Measurements from ENCODE around the gene ADAMTS4.

Gene ADAMTS4

DNA sequence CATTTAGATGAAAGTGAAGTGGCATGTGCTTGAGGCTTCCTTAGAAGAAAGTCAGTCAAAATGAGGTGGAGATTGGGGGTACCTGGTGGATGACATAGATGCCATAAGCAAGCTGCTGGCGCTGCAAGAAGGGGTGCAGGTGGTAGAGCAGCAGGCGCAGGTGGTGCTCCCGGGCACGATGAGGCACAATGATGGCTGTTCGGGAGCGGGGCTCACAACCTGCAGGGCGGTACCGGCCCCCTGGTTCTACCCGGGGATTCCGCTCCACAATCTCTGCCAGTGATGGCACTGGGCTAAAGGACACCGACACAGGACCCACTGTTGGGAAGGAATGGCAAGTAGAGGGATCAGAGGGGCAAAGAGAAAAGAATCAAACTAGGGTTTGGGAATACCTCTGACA, 23.9 kb downstream of the ADAMTS4 start:
- no peak for DNase-seq (ENCODE audit: low read depth in 2 of 2)

DNA sequence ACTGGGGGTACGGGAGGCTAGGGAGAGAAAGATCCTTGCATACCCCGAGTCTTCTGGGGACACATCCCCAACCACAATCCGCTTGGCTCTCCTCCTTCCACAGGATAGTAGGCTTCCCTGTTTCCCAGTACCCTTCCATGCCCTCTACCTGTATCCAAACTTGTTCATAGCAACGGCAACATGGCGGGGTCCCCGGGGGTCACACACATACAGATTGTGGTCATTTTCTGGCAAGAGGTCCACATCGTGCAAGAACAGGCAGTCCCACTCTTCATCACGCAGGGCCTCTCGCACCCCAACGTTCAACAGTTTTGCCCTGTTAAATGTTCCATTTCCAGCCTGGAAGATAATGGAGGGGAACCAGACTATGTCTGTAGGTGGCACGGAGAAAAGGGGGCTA, 25.1 kb downstream of the ADAMTS4 start:
- DNase-seq (ENCODE audit: low read depth in 2 of 2) = no peak

DNA sequence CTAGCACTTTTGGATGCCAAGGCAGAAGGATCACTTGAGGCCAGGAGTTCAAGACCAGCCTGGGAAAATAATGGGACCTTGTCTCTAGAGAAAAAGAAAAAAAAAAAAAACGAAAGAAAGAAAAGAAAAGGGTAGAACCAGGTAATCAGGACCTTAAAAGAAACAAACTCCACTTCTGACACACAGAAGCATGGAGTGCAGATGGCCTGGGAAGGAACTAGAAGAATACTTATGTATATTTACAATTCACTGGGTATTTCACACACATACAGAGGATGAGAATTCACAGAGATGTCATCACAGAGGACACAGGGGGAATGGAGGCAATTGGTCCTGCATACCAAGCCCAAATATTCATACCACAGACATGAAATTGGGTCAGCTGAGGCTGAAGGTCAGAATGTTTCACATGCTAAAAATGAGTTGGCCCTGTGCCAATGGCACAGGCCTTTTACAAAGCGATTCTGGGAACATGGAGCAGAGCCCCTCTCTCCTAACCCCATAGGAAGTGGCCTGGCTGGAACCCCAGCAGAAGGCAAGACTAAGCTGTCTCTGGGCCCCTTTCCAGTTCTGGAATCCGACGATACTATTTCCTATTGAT, 26.0 kb downstream of the ADAMTS4 start:
- no peak for DNase-seq (ENCODE audit: low read depth in 2 of 2)

DNA sequence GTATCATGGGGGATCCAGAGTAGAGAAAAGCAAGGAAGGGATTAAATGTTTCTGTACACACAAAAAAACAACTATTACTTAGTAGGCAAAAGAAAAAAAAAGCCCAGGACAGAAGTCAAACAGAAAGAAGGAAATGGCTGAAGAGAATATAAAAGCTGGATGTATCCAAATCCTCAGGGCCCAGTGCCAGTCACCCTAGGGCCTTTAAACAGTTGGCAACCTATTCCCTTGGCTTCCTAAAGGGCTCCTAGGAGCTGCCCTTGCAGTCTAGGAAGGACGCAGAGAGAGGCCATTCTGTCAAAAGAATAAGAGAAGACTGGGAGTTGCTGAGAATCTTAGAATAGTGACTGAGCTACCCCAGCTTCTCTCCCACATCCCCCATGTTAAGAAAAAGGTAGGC, 26.5 kb downstream of the ADAMTS4 start:
- DNase-seq (ENCODE audit: low read depth in 2 of 2) = no peak

DNA sequence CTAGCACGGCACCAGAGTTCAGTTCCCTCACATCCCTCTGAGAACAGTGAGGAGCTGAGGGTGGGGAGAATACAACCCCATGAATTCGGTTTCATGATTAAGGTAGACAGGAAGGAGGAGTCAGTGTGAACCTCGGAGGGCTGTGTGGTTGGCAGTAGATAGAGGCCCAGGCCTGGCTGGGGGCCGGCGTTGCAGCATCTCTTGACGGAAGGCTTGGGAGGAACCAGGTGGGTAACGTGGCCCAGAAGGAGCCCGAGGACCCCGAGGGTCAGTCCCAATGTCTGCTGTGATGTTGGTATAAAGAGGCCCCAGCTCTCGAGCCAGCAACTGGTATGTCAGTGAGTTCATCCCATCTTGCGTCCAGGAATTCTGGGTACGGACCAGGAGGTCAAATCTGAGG, 27.2 kb downstream of the ADAMTS4 start:
- DNase-seq (ENCODE audit: low read depth in 2 of 2) = no peak

DNA sequence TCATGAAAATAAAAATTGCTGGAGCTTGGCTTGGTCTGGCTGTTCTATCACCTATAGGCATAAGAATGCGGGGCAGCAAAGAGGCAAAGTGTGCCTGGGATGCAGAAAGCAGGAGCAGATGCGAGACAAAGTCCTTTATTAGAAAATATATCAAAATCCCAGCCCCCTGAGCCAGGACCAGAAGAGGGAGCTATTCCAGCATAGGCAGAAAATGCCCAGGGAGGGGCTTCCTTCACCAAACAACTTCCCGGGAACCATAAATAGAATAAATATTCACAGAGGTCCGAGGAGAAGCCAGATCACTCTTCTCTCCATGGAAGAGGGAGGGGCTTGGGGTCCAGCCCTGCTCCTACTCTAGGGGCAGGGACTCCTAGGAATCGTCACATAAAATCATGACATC, 27.7 kb downstream of the ADAMTS4 start:
- DNase-seq (ENCODE audit: low read depth in 2 of 2) = no peak

DNA sequence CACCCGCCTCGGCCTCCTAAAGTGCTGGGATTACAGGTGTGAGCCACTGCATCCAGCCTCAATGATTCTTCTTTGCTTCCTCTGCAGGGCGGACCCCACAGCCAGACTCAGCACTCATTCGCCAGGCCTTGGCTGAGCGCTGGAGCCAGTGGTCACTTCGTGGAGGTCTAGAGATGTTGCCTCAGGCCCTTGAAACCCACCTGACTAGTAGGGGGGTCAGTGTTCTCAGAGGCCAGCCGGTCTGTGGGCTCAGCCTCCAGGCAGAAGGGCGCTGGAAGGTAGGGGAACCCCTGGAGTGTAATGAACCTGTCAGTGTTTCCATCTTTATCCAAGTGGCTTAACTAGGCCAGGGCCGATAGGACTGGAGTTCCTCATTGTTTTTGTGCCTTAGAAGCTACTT, 29.9 kb downstream of the ADAMTS4 start:
- DNase-seq (ENCODE audit: low read depth in 2 of 2) = no peak

DNA sequence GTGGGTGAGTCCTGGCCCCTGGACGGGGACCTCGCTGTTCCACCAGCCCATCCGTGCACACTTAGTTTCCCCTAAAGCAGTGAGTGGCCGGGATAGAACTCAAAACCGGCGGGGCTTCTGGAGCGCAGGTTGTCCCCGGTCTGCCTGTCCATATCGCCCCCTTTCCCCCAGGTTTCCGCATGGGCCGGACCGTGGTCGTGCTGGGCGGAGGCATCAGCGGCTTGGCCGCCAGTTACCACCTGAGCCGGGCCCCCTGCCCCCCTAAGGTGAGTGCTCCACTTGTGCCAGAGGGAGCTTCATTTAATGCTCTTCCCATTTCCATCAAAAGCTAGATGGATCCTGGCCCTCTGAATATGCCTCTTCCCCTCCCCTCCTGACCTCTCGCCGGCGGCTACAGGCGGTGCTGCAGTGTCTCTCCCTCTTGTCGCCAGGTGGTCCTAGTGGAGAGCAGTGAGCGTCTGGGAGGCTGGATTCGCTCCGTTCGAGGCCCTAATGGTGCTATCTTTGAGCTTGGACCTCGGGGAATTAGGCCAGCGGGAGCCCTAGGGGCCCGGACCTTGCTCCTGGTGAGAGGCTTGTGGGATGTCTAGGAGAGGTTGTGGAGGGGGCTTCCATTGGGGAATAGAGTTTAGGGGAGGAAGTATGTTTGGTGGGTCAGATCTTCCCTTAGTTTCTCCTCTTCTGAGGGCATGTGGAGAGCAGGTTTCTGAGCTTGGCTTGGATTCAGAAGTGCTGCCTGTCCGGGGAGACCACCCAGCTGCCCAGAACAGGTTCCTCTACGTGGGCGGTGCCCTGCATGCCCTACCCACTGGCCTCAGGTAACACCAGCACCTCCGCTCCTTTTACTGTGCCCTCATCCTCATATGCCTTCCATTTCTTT, 31.9 kb downstream of the ADAMTS4 start:
- DNase-seq (ENCODE audit: low read depth in 2 of 2) = no peak

DNA sequence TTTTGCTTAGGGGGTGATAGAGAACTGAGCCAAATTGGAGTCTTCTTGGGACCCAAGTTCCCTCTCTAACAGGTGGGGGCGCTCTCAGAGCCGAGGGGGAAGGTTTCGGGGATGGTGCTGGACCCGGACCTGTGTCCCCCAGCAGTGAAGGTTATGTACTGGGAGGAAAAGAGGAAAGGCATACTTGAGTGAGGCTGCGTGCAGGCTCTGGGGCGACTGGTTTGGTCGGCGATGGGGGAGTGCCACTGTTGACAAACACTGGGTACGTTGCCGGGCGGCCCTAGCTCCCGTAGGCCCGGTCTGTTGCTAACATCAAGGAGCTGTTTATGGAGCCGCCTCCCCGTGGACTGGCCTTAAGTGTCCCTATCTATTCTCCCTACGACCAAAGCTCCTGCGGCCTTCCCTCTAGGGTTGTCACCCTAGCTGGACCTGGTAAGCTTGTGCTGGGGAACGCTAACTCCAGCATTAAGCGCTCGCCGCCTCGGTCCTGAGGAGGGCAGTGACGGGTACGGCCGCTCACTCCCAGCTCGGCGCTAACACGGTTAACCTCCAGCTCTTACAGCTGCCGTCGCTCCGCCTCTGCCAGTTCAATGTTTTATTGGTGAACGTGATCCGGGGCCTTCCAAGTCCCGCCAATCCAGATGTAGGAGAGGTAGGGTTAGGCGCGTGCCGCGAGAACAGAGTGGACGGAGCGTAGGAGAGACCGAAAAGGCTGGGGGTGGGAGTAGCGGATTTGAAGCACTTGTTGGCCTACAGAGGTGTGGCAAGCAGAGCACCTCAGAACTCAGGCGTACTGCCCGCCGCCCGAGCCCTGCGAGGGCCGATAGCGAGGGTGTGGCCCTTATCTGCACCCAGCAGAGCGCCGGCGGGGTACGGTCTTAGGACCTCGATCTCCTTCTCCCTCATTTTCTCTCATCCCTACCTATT, 32.8 kb downstream of the ADAMTS4 start, which contains the start of gene PPOX:
Gene PPOX (plus strand): TSS at position 685 of the 927 bp plus-strand sequence. CDS start 422 bp downstream, outside the sequence.
- DNase-seq (ENCODE audit: low read depth in 2 of 2) = peak; percentile 89 to 91

DNA sequence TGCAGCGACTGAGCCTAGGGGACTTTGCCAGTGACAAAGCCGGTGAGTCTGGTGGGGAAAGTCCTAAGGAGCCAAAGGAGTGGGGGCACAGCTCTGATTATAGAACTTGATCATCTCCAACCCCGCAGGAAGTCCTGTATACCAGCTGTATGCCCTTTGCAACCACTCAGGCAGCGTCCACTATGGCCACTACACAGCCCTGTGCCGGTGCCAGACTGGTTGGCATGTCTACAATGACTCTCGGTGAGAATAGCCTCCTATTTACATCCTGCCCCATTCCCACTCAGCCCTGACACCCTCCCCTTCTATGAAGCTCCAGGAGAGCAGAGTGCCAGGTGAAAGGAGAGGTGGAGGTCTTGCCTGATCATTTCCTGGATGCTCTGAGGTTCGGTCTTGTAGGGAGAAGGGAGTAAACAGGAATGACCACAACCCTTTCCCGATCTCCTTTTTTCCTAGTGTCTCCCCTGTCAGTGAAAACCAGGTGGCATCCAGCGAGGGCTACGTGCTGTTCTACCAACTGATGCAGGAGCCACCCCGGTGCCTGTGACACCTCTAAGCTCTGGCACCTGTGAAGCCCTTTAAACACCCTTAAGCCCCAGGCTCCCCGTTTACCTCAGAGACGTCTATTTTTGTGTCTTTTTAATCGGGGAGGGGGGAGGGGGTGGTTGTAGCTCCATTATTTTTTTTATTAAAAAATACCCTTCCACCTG, 33.8 kb downstream of the ADAMTS4 start:
- no peak for DNase-seq (ENCODE audit: low read depth in 2 of 2)

DNA sequence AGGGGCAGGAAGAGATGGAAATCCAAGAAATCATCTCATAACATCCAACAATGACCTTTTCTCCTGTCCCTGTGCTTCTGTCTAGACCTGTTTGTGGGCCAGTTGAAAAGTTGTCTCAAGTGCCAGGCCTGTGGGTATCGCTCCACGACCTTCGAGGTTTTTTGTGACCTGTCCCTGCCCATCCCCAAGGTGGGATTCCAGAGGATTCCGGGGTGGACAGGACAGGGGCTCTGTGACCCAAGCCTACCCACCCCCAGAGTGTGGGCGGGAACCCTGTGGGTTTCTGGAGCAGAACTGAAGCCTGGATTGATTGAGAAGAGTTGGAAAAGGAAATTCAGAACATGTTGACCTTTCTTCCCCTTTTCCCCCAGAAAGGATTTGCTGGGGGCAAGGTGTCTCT, 35.1 kb downstream of the ADAMTS4 start:
- no peak for DNase-seq (ENCODE audit: low read depth in 2 of 2)

DNA sequence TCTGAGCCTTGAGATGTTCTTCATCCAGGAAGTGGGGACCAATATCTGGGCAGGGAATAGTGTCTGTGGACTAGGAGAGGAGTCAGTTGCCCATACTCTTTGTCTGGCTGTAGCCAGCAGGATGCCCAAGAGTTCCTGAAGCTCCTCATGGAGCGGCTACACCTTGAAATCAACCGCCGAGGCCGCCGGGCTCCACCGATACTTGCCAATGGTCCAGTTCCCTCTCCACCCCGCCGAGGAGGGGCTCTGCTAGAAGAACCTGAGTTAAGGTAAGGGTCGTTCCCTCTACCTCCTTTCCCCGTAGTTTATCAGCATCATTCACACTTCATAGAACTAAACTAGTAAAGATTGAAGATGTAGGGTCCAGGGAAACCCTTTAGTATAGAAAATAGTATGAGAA, 36.0 kb downstream of the ADAMTS4 start:
- no peak for DNase-seq (ENCODE audit: low read depth in 2 of 2)

DNA sequence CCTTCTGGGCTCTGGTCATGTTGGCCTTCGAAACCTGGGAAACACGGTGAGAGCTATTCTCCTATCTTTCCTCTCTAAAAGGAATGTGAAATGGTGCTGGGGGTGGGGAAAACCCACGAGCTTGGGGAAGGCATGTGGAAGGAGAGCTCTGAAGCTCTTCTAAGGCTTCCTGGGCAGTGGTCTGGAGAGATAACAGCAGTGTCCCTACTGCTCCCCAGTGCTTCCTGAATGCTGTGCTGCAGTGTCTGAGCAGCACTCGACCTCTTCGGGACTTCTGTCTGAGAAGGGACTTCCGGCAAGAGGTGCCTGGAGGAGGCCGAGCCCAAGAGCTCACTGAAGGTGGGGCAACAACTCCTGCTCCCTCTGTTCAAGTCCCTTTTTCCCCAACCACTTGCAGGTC, 36.8 kb downstream of the ADAMTS4 start:
- DNase-seq (ENCODE audit: low read depth in 2 of 2) = no peak

DNA sequence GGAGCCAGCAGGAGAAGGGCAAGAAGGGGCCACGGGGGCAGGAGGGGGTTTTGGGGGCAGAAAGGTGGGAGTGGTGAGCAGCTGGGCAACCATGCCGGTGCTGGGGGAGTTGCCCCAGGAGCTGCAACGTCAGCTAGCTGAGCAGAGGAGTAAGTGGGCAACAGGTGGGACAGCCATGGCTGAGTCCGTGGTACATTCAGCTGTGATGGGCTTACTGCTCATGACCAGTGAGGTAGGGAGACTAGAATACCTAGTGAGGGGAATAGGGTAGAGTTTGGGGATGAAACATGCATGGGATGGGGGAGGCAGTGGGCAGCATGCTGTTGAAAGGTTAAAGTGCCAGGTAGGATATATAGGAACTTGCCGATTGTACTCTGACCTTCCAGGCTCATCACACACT, 37.2 kb downstream of the ADAMTS4 start:
- DNase-seq (ENCODE audit: low read depth in 2 of 2) = no peak

DNA sequence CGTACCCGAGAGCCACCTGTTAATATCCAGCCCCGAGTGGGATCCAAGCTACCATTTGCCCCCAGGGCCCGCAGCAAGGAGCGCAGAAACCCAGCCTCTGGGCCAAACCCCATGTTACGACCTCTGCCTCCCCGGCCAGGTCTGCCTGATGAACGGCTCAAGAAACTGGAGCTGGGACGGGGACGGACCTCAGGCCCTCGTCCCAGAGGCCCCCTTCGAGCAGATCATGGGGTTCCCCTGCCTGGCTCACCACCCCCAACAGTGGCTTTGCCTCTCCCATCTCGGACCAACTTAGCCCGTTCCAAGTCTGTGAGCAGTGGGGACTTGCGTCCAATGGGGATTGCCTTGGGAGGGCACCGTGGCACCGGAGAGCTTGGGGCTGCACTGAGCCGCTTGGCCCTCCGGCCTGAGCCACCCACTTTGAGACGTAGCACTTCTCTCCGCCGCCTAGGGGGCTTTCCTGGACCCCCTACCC, 38.1 kb downstream of the ADAMTS4 start:
- no peak for DNase-seq (ENCODE audit: low read depth in 2 of 2)

DNA sequence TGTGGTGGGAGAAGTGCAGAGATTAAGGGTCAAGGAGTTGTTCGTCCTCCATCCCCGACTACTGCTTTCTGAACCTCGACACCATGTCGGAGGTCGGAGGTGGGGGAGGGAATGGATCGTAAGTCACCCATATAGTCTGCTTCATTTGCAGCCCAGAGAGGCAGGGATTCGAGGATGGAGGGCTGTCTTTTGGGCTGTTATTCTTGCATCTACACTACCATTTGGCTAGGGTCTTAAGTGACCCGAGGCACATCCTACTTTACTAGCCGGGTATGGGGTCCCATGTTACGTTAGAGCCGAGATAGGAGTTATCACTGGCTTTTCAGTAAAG, 39.0 kb downstream of the ADAMTS4 start:
- no peak for DNase-seq (ENCODE audit: low read depth in 2 of 2)

DNA sequence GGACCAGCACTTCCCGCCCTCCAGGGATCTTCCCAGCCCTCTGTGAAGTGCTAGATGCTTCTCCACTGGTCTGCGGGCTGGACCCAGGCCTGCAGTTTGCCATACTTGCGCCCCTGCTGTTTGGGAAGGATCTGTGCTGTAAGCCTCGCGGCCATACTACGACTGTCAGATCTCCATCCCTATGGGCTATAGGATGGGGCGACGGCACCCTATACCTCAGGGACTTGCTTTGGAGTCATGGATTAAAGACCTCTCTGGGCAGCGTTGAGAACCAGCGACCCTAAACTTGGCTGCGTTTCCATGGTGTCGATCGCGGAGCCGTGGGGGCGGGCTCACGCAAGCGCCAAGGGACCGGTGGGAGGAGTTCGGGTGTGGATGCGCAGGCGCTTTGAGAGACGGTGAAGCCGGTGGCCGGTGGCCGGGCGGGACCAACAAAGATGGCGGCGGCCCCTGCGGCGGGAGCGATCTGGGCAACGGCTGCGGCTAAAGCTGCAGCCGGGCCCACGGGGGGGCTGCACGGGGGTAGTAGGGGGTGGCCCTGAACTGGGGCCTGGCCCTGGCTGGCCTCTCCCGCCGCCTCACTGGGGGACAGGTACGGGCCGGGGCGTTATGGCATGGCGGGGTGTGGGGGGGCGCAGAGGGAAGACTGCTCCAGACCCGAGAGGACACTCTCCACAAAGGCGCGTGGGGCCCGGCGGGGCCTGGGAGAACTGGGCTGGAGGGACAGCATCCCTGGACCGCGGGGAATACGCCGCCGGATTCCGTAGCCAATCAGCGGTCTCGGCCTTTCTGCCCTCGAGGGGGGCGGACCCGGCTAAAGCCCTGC, 39.6 kb downstream of the ADAMTS4 start, which contains the start of gene USP21:
Gene USP21 (plus strand): TSS at position 414 of the 826 bp plus-strand sequence. CDS start 1,141 bp downstream, outside the sequence.
- peak; percentile 82 to 89 for DNase-seq (ENCODE audit: low read depth in 2 of 2)

DNA sequence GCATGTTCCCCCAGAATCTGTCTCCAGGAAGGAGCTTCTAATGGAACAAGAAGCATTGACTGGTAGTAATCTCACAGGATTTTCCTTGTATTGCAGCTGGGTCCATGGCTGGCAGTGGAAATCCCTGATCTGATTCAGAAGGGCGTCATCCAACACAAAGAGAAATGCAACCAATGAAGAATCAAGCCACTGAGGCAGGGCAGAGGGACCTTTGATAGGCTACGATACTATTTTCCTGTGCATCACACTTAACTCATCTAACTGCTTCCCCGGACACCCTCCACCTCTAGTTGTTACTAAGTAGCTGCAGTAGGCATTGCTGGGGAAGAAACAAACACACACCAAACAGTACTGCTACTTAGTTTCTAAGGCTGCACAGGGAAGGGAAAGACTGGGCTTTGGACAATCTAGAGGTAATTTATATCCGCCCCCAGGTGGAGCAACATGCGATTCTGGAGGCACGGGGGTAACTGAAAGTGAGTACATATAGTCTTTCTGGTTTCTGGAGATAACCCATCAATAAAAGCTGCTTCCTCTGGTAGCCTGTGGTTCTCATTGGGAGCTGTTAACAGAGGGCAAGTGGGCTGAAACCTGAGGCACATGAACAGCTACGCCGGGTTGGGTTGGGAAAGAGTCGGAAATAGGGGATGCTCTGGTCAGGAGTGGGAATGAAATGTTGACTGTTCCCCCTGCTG, 40.4 kb downstream of the ADAMTS4 start:
- no peak for DNase-seq (ENCODE audit: low read depth in 2 of 2)

DNA sequence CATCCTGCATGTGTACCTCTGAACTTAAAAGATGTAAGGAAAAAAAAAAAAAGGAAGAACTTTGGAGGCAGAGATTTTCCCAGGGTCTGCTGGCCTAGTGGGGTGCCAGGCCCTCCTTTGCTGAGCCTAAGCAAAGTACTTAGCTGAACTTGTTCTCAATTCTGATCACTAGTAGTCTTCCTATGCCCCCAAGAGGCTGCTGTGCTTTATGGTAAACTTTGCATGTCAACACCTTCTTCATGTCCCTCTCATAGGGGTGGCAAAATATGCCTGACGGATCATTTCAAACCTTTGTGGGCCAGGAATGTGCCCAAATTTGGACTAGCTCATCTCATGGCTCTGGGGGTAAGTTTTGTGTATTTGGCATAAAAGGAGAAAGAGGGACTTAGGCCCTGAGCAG, 41.0 kb downstream of the ADAMTS4 start:
- no peak for DNase-seq (ENCODE audit: low read depth in 2 of 2)
